Fibroblast of lung (primary cell): ENCODE results near the gene AKNA. TPM values are rescaled to one million over a fixed set of nuclear protein-coding genes. Genes with fewer than 3 reads are reported as not detected.

Experiments used
- DNase-seq, 2 donors: peaks; one replicate each; pipeline versions ENCODE4 v3.0.0 to v3.0.0-alpha.2; 2010; ENCODE audit warnings: low read depth in 2 of 2
- H2AFZ ChIP-seq: 2 replicates; pipeline ENCODE4 v1.5.1; 2012; ENCODE audit warnings: low read length, control low read depth, inconsistent platforms
- H3K27ac ChIP-seq: 2 replicates; pipeline ENCODE4 v1.5.1; 2011; ENCODE audit warnings: low read length, control low read depth; ENCODE audit not compliant: insufficient read depth
- H3K27me3 ChIP-seq: 2 replicates; pipeline ENCODE4 v1.5.1; 2011; ENCODE audit warnings: mild to moderate bottlenecking, low read length; ENCODE audit not compliant: control insufficient read depth, insufficient read depth
- H3K36me3 ChIP-seq: 2 replicates; pipeline ENCODE4 v1.5.1; 2011; ENCODE audit warnings: low read length; ENCODE audit not compliant: control insufficient read depth, insufficient read depth
- H3K4me1 ChIP-seq: 2 replicates; pipeline ENCODE4 v1.5.1; 2011; ENCODE audit warnings: low read length; ENCODE audit not compliant: control insufficient read depth, insufficient read depth; ENCODE audit errors: extremely low read depth
- H3K4me2 ChIP-seq: 2 replicates; pipeline ENCODE4 v1.5.1; 2011; ENCODE audit warnings: low read length, control low read depth; ENCODE audit not compliant: insufficient read depth; ENCODE audit errors: extremely low read depth
- H3K4me3 ChIP-seq, 4 experiments: fragments of 200-600 bp in 1 of 4; sonication (generic) in 1 of 4; replicated peaks in 1 of 4; 2 replicates each; pipeline ENCODE4 v1.5.1; 2011 to 2016; ENCODE audit warnings: low read length in 4 of 4, low read depth in 3 of 4, mild to moderate bottlenecking in 3 of 4, control low read depth in 2 of 4, inconsistent platforms in 1 of 4, mixed read lengths in 1 of 4; ENCODE audit not compliant: insufficient read depth in 1 of 4; ENCODE audit errors: control extremely low read depth in 1 of 4
- H3K79me2 ChIP-seq: 2 replicates; pipeline ENCODE4 v1.5.1; 2012; ENCODE audit warnings: mild to moderate bottlenecking, low read length, inconsistent platforms; ENCODE audit not compliant: control insufficient read depth, insufficient read depth
- H3K9ac ChIP-seq: 2 replicates; pipeline ENCODE4 v1.5.1; 2011; ENCODE audit warnings: mild to moderate bottlenecking, low read length, control low read depth; ENCODE audit not compliant: insufficient read depth
- H3K9me3 ChIP-seq: 2 replicates; pipeline ENCODE4 v1.5.1; 2012; ENCODE audit warnings: low read depth, low read length; ENCODE audit not compliant: control insufficient read depth, insufficient read depth
- H4K20me1 ChIP-seq: 2 replicates; pipeline ENCODE4 v1.5.1; 2011; ENCODE audit warnings: low read length; ENCODE audit not compliant: control insufficient read depth, insufficient read depth; ENCODE audit errors: extremely low read depth
- EZH2 ChIP-seq: IDR thresholded peaks from 2 replicates; pipeline ENCODE4 v1.5.1; 2012; ENCODE audit warnings: low read length, control low read depth, mild to moderate bottlenecking; ENCODE audit errors: missing control alignments
- polyA minus RNA-seq: library from RNA; depleted of rRNA, polyadenylated mRNA; stranded (reverse); fragments of >200 nt; gene quantifications from 2 replicates; pipeline ENCODE4 v1.2.3, GENCODE V29; 2011; ENCODE audit warnings: low replicate concordance
- polyA plus RNA-seq, 2 donors: library from polyadenylated mRNA; depleted of rRNA in 1 of 2; stranded (reverse) in 1 of 2; unstranded in 1 of 2; fragments of >200 nt; gene quantifications; 2 replicates each; pipeline ENCODE4 v1.2.1, GENCODE V29; 2011 to 2012; ENCODE audit warnings: missing spikeins in 1 of 2
- total RNA-seq: library from RNA; depleted of rRNA; stranded (reverse); fragments of >200 nt; gene quantifications from 2 replicates; pipeline ENCODE4 v1.2.1, GENCODE V29; 2014
- TF ChIP-seq, protein P1 (sequence below), 2 donors: IDR thresholded peaks in 1 of 2; conservative IDR thresholded peaks in 1 of 2; 1 replicate in 1 of 2; 2 replicates in 1 of 2; pipeline ENCODE4 v1.5.1; 2011 to 2012; ENCODE audit warnings: low read length in 2 of 2, control low read depth in 1 of 2, inconsistent platforms in 1 of 2, low read depth in 1 of 2, mild to moderate bottlenecking in 1 of 2

Gene AKNA, protein sequence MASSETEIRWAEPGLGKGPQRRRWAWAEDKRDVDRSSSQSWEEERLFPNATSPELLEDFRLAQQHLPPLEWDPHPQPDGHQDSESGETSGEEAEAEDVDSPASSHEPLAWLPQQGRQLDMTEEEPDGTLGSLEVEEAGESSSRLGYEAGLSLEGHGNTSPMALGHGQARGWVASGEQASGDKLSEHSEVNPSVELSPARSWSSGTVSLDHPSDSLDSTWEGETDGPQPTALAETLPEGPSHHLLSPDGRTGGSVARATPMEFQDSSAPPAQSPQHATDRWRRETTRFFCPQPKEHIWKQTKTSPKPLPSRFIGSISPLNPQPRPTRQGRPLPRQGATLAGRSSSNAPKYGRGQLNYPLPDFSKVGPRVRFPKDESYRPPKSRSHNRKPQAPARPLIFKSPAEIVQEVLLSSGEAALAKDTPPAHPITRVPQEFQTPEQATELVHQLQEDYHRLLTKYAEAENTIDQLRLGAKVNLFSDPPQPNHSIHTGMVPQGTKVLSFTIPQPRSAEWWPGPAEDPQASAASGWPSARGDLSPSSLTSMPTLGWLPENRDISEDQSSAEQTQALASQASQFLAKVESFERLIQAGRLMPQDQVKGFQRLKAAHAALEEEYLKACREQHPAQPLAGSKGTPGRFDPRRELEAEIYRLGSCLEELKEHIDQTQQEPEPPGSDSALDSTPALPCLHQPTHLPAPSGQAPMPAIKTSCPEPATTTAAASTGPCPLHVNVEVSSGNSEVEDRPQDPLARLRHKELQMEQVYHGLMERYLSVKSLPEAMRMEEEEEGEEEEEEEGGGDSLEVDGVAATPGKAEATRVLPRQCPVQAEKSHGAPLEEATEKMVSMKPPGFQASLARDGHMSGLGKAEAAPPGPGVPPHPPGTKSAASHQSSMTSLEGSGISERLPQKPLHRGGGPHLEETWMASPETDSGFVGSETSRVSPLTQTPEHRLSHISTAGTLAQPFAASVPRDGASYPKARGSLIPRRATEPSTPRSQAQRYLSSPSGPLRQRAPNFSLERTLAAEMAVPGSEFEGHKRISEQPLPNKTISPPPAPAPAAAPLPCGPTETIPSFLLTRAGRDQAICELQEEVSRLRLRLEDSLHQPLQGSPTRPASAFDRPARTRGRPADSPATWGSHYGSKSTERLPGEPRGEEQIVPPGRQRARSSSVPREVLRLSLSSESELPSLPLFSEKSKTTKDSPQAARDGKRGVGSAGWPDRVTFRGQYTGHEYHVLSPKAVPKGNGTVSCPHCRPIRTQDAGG (N-terminal part only)
- total RNA-seq (9.8 and 19.3 TPM in 2 replicates), polyA plus RNA-seq (3.7 and 5.6 TPM in 2 replicates), polyA minus RNA-seq (12.6 and 17.4 TPM in 2 replicates)
- polyA plus RNA-seq (2012) = 4.2 and 7.2 TPM in 2 replicates

DNA sequence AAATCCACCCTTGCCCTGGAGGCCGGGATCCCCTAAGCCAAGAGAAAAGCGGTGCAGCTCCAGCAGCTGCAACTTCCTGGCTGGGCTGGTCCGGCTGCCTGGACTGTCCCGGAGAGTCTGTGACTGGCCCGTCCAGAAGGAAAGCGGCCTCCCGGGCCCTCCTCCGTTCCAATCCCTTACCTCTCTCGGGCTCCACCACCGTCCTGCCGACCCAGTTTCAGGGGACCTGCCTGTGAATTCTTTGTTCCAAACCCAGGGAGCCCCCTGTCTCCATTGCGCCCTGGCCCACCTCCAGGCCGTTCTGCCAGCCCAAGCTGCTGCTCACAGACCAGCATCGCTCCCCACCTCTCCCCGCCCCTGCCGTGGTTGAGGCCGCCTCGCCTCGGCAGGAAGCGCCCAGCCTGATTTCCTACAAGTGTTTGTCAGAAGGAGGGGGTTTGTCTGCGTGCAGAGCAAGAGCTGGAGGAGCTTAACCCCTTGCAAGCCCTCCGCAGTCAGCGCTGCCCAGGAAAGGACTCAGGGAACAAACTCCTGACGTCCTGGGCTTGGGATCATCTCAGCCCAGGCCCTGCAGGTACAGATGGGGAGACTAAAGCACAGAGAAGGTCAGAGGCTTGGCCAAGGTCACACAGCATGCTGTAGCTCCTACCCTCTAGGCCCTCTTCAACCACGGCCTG lies at the start of gene AKNA:
AKNA (minus strand) TSS at position 303 of the 677 bp plus-strand sequence. CDS start 6,649 bp downstream, outside the sequence.
- peak; percentile 77 to 82 for DNase-seq
- peak within 1 kb of the TSS; percentile 61 to 80 (median 69) for H3K4me3 ChIP-seq
- H3K9me3 ChIP-seq = no peaks in the 10 kb centered on the region
- H3K4me2 ChIP-seq = peak within 1 kb of the TSS; percentile 100
- H3K9ac ChIP-seq = peak within 1 kb of the TSS; percentile 67
- H3K79me2 ChIP-seq = peaks cover 12% of the 10 kb centered on the region
- H3K27me3 ChIP-seq = no peaks in the 10 kb centered on the region
- no peaks in the 10 kb centered on the region for H3K36me3 ChIP-seq
- peak within 1 kb of the TSS; percentile 72 for H3K27ac ChIP-seq
- peaks cover 33% of the 10 kb centered on the region for H3K4me1 ChIP-seq
- H2AFZ ChIP-seq = peak within 1 kb of the TSS; percentile 86
- no peak for TF ChIP-seq EZH2
- TF ChIP-seq, protein P1, sequence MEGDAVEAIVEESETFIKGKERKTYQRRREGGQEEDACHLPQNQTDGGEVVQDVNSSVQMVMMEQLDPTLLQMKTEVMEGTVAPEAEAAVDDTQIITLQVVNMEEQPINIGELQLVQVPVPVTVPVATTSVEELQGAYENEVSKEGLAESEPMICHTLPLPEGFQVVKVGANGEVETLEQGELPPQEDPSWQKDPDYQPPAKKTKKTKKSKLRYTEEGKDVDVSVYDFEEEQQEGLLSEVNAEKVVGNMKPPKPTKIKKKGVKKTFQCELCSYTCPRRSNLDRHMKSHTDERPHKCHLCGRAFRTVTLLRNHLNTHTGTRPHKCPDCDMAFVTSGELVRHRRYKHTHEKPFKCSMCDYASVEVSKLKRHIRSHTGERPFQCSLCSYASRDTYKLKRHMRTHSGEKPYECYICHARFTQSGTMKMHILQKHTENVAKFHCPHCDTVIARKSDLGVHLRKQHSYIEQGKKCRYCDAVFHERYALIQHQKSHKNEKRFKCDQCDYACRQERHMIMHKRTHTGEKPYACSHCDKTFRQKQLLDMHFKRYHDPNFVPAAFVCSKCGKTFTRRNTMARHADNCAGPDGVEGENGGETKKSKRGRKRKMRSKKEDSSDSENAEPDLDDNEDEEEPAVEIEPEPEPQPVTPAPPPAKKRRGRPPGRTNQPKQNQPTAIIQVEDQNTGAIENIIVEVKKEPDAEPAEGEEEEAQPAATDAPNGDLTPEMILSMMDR (conservative IDR thresholded peaks at IDR 0.05 in 1 of 2, IDR thresholded peaks at IDR 0.05 in 1 of 2; ENCODE audit: low read depth in 1 of 2, low read length in 2 of 2) = no peak
- no peaks in the 10 kb centered on the region for H4K20me1 ChIP-seq

DNA sequence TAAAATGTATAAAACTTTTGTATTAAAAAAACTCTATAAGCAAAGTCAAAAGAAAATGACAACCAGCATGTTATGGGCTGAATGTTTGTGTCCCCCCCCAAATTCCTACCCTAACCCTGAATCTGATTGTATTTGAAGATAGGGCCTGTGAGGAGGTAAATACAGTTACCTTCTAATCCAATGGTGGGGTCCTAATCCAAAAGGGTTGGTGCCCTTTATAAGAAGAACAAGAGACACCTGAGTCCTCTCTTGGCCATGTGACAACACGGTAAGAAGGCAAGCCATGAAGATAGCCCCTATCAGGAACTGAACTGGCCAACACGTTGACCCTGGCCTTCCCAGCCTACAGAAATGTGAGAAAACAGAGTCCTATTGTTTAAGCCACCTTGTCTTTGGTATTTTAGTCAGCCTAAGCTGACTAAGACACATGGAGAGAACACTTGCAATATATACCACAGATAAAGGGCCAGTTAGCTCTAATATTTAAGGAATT lies 49.7 kb upstream of the AKNA start:
- Histone ChIP-seq H3K9me3 (no peaks in the 10 kb centered on the region), H3K9ac (no peak overlapping the region)
- TF ChIP-seq, protein P1 (conservative IDR thresholded peaks at IDR 0.05 in 1 of 2, IDR thresholded peaks at IDR 0.05 in 1 of 2; ENCODE audit: low read depth in 1 of 2, low read length in 2 of 2) = no peak
- no peak for TF ChIP-seq EZH2

More for the DNA sequence above, 49.7 kb upstream of the AKNA start:
- Histone ChIP-seq H4K20me1 (no peaks in the 10 kb centered on the region), H3K36me3 (no peaks in the 10 kb centered on the region), H3K27ac (no peak overlapping the region), H3K79me2 (no peaks in the 10 kb centered on the region), H2AFZ (no peak overlapping the region), H3K4me2 (no peak overlapping the region), H3K4me3 (no peak overlapping the region), H3K27me3 (peaks cover 5% of the 10 kb centered on the region), H3K4me1 (no peaks in the 10 kb centered on the region)
- DNase-seq = no peak
